ENCODE measurements around the gene SPDYE4.

Gene SPDYE4

GRCh38 chr17:8742274-8742673 lies 16.1 kb downstream of the SPDYE4 start:
- no peaks in the 10 kb centered on the region for H3K27me3 ChIP-seq (ENCODE audit: control insufficient read depth, insufficient read depth, low read length)
- H3K9me3 ChIP-seq (ENCODE audit: control insufficient read depth, low read length) = no peaks in the 10 kb centered on the region
- H3K79me2 ChIP-seq = no peaks in the 10 kb centered on the region
- H3K4me2 ChIP-seq (ENCODE audit: low read length) = no peak overlapping the region
- no peaks in the 10 kb centered on the region for H3K36me3 ChIP-seq (ENCODE audit: control insufficient read depth, insufficient read depth, low read length)
- no peak overlapping the region for H3K9ac ChIP-seq
- no peak overlapping the region for H3K4me3 ChIP-seq (ENCODE audit: low read depth, low read length)
- H3K4me1 ChIP-seq = no peaks in the 10 kb centered on the region
- H3K27ac ChIP-seq = no peak overlapping the region
- H2AFZ ChIP-seq = no peak overlapping the region
- no peak for TF ChIP-seq CTCF (IDR thresholded peaks at IDR 0.05)

- H3K27ac ChIP-seq = no peak overlapping the region
- H3K36me3 ChIP-seq (ENCODE audit: control insufficient read depth, insufficient read depth, low read length) = no peaks in the 10 kb centered on the region
- H3K9ac ChIP-seq = no peak overlapping the region
- no peaks in the 10 kb centered on the region for H3K9me3 ChIP-seq (ENCODE audit: control insufficient read depth, low read length)
- H3K79me2 ChIP-seq = no peaks in the 10 kb centered on the region
- no peak for TF ChIP-seq CTCF (IDR thresholded peaks at IDR 0.05)
- H3K4me3 ChIP-seq (ENCODE audit: low read depth, low read length) = no peak overlapping the region
- H3K27me3 ChIP-seq (ENCODE audit: control insufficient read depth, insufficient read depth, low read length) = no peaks in the 10 kb centered on the region
- H2AFZ ChIP-seq = no peak overlapping the region
- H3K4me1 ChIP-seq = no peaks in the 10 kb centered on the region
- no peak overlapping the region for H3K4me2 ChIP-seq (ENCODE audit: low read length)
Observed at GRCh38 chr17:8741771-8742170, 16.6 kb downstream of the SPDYE4 start.

- no peaks in the 10 kb centered on the region for H3K27me3 ChIP-seq (ENCODE audit: control insufficient read depth, insufficient read depth, low read length)
- H3K36me3 ChIP-seq (ENCODE audit: control insufficient read depth, insufficient read depth, low read length) = no peaks in the 10 kb centered on the region
- TF ChIP-seq CTCF (IDR thresholded peaks at IDR 0.05) = no peak
- H2AFZ ChIP-seq = no peak overlapping the region
- H3K9ac ChIP-seq = no peak overlapping the region
- H3K27ac ChIP-seq = no peak overlapping the region
- no peaks in the 10 kb centered on the region for H3K79me2 ChIP-seq
- no peaks in the 10 kb centered on the region for H3K4me1 ChIP-seq
- no peaks in the 10 kb centered on the region for H3K9me3 ChIP-seq (ENCODE audit: control insufficient read depth, low read length)
- no peak overlapping the region for H3K4me3 ChIP-seq (ENCODE audit: low read depth, low read length)
- no peak overlapping the region for H3K4me2 ChIP-seq (ENCODE audit: low read length)
Observed at GRCh38 chr17:8741366-8741765, 17.0 kb downstream of the SPDYE4 start.

GRCh38 chr17:8740486-8740885 lies 17.9 kb downstream of the SPDYE4 start:
- Histone ChIP-seq H3K9ac (no peak overlapping the region), H2AFZ (no peak overlapping the region), H3K36me3 (ENCODE audit: control insufficient read depth, insufficient read depth, low read length) (no peaks in the 10 kb centered on the region)

More at GRCh38 chr17:8740486-8740885, 17.9 kb downstream of the SPDYE4 start:
- Histone ChIP-seq H3K9me3 (ENCODE audit: control insufficient read depth, low read length) (no peaks in the 10 kb centered on the region), H3K4me3 (ENCODE audit: low read depth, low read length) (no peak overlapping the region), H3K4me1 (no peaks in the 10 kb centered on the region), H3K4me2 (ENCODE audit: low read length) (no peak overlapping the region), H3K27ac (no peak overlapping the region), H3K79me2 (no peaks in the 10 kb centered on the region), H3K27me3 (ENCODE audit: control insufficient read depth, insufficient read depth, low read length) (no peaks in the 10 kb centered on the region)
- no peak for TF ChIP-seq CTCF (IDR thresholded peaks at IDR 0.05)

Data from parathyroid adenoma (tissue), 2 donors.